HepG2 (cell line): ENCODE data around the gene ARHGEF40. TPM values are rescaled to one million over a fixed set of nuclear protein-coding genes. Genes with fewer than 3 reads are reported as not detected.
A peak's percentile ranks its signal among the peaks of the same experiment; 100 is the strongest.

Experiments used
- FOXJ3 ChIP-seq: sonication (generic); formaldehyde crosslinking; IDR thresholded peaks from 2 replicates; pipeline ENCODE4 v1.4.0; 2020; ENCODE audit warnings: missing genetic modification reagents, mild to moderate bottlenecking, borderline replicate concordance
- GATAD1 ChIP-seq: IDR thresholded peaks from 2 replicates; pipeline ENCODE4 v1.6.1; 2016; ENCODE audit warnings: missing genetic modification reagents, missing compliant biosample characterization
- JARID2 ChIP-seq: sonication (generic); formaldehyde crosslinking; IDR thresholded peaks from 2 replicates; pipeline ENCODE4 v1.8.1; 2023; ENCODE audit warnings: missing genetic modification reagents, inconsistent platforms; ENCODE audit not compliant: insufficient replicate concordance
- KMT2A ChIP-seq: sonication (generic); formaldehyde crosslinking; IDR thresholded peaks from 2 replicates; pipeline ENCODE4 v1.4.0; 2020; ENCODE audit warnings: missing genetic modification reagents
- NFE2L2 ChIP-seq: fragments of 150-350 bp; IDR thresholded peaks from 2 replicates; pipeline ENCODE4 v1.6.1; 2014; ENCODE audit warnings: low read length
- NFRKB ChIP-seq: fragments of 450-650 bp; IDR thresholded peaks from 2 replicates; pipeline ENCODE4 v1.6.1; 2017
- NFYC ChIP-seq: IDR thresholded peaks from 2 replicates; pipeline ENCODE4 v1.6.1; 2016; ENCODE audit warnings: missing genetic modification reagents, missing compliant biosample characterization
- PAWR ChIP-seq: sonication (generic); formaldehyde crosslinking; IDR thresholded peaks from 2 replicates; pipeline ENCODE4 v1.4.0; 2020; ENCODE audit warnings: missing genetic modification reagents, mild to moderate bottlenecking, borderline replicate concordance
- RBAK ChIP-seq: sonication (generic); formaldehyde crosslinking; IDR thresholded peaks from 2 replicates; pipeline ENCODE4 v1.5.1; 2020; ENCODE audit warnings: mild to moderate bottlenecking, missing genetic modification reagents
- REPIN1 ChIP-seq: sonication (generic); formaldehyde crosslinking; IDR thresholded peaks from 2 replicates; pipeline ENCODE4 v1.8.0; 2022; ENCODE audit warnings: missing genetic modification reagents, low read depth, mild to moderate bottlenecking, borderline replicate concordance
- SP4 ChIP-seq: sonication (generic); formaldehyde crosslinking; IDR thresholded peaks from 2 replicates; pipeline ENCODE4 v1.8.1; 2023; ENCODE audit warnings: mild to moderate bottlenecking, missing genetic modification reagents
- TCF12 ChIP-seq, 2 experiments: fragments of 450-650 bp in 1 of 2; sonication (generic) in 1 of 2; formaldehyde crosslinking in 1 of 2; IDR thresholded peaks; 2 replicates each; pipeline versions ENCODE4 v1.6.1 to v1.8.0; 2017 to 2022; ENCODE audit warnings: antibody characterized with exemption in 1 of 2, mild to moderate bottlenecking in 1 of 2, missing genetic modification reagents in 1 of 2, moderate library complexity in 1 of 2
- TCF7 ChIP-seq: sonication (generic); IDR thresholded peaks from 2 replicates; pipeline ENCODE4 v1.6.1; 2016; ENCODE audit warnings: antibody characterized with exemption, low read depth
- ZKSCAN1 ChIP-seq: fragments of 150-350 bp; IDR thresholded peaks from 2 replicates; pipeline ENCODE4 v1.6.1; 2014; ENCODE audit warnings: low read length
- ZNF121 ChIP-seq: sonication (generic); formaldehyde crosslinking; IDR thresholded peaks from 2 replicates; pipeline ENCODE4 v1.5.0; 2020; ENCODE audit warnings: mild to moderate bottlenecking, missing genetic modification reagents
- ZNF33A ChIP-seq: sonication (generic); formaldehyde crosslinking; IDR thresholded peaks from 2 replicates; pipeline ENCODE4 v1.5.1; 2020; ENCODE audit warnings: missing genetic modification reagents, mild to moderate bottlenecking, moderate library complexity, borderline replicate concordance
- ZNF773 ChIP-seq: sonication (generic); formaldehyde crosslinking; IDR thresholded peaks from 2 replicates; pipeline ENCODE4 v1.4.0; 2020; ENCODE audit warnings: missing genetic modification reagents, borderline replicate concordance
- polyA plus RNA-seq, 8 experiments: library from polyadenylated mRNA; depleted of rRNA in 3 of 8; stranded (reverse) in 7 of 8; unstranded in 1 of 8; fragments of >200 nt; fragmentation: Illumina TruSeq in 4 of 8; extraction: Trizol in 4 of 8; gene quantifications; 2 replicates each; pipeline versions ENCODE4 v1.2.1 to v1.2.3, GENCODE V29; 2011 to 2016; ENCODE audit warnings: low read depth in 4 of 8, missing spikeins in 1 of 8, mixed read lengths in 1 of 8; ENCODE audit not compliant: insufficient read depth in 1 of 8
- total RNA-seq, 5 experiments: library from RNA; depleted of rRNA; stranded (reverse); fragments of >200 nt; fragmentation: Illumina TruSeq; extraction: Trizol; gene quantifications; 2 replicates each; pipeline ENCODE4 v1.2.3, GENCODE V29; 2016; ENCODE audit warnings: low read depth in 1 of 5
- TF ChIP-seq, protein P1 (sequence below): IDR thresholded peaks from 2 replicates; pipeline ENCODE4 v1.6.1; 2012; ENCODE audit warnings: inconsistent platforms
- TF ChIP-seq, protein P2 (sequence below): sonication (generic); formaldehyde crosslinking; IDR thresholded peaks from 2 replicates; pipeline ENCODE4 v1.8.0; 2022; ENCODE audit warnings: low read depth, missing genetic modification reagents
- TF ChIP-seq, protein P3 (sequence below): sonication (generic); formaldehyde crosslinking; IDR thresholded peaks from 2 replicates; pipeline ENCODE4 v1.4.0; 2020; ENCODE audit warnings: missing genetic modification reagents
- TF ChIP-seq, protein P4 (sequence below): sonication (generic); formaldehyde crosslinking; IDR thresholded peaks from 2 replicates; pipeline ENCODE4 v1.9.0; 2021; ENCODE audit warnings: missing genetic modification reagents, mild to moderate bottlenecking, borderline replicate concordance
- TF ChIP-seq, protein P5 (sequence below): sonication (generic); formaldehyde crosslinking; IDR thresholded peaks from 2 replicates; pipeline ENCODE4 v1.4.0; 2020; ENCODE audit warnings: missing genetic modification reagents, mild to moderate bottlenecking, borderline replicate concordance

Gene ARHGEF40
- total and polyA plus RNA-seq, 2 of the 13 experiments (the other 11 are each of a cell fraction or from before 2014, with no cell fraction given): 28.1 to 78.1 TPM

DNA sequence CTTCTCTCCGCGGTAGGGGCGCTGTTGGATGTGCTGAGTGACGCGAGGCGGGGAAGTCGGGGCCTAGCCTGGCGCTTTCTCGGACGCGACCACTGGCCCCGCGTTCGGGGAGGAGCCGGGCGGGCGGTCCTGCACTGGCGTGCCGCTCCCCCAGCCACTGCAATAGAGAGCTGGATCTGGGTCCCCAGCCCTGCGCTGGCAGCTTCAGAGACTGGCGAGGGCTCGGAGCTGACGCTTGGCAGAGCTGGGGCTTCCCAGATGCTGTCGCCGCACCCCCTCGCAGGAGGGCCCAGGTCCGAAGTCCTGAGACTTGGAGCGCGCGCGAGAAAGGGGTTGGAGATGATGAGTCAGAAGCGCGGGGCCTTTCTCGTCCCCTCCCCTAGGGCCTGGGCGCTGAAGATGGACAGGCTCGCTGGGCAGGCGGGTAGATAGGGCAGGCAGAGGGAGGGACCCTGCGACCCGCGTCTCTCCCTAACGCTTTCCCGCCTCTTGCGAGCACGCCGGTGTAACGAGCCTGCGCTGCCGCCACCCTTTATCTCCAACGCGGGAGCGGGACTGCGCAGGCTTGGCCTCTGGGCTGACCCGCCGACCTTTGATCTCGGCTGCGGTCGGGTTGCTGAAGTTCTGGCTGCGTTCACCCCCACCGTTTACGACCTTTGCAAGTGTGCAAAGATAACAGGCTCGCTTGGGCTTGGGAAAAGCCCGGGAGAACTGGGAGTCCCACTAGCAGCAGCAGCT, 33.8 kb downstream of the ARHGEF40 start (continued):
- TF ChIP-seq TCF7 (peak; percentile 60; the same call in 1 of the 2 replicates), GATAD1 (CRISPR knock-in tag) (peak; percentile 84), ZNF33A (CRISPR knock-in tag) (peak; percentile 92; the same call in 1 of the 2 replicates), KMT2A (CRISPR knock-in tag) (peak; percentile 88), TCF12 (IDR thresholded peaks at IDR 0.05) (no peak), TCF12 (CRISPR knock-in tag; IDR thresholded peaks at IDR 0.05) (peak; percentile 6), NFRKB (no peak), NFE2L2 (no peak), JARID2 (no peak), ZNF121 (peak; percentile 82), REPIN1 (CRISPR knock-in tag) (peak; percentile 100), ZKSCAN1 (peak; percentile 9; the same call in 1 of the 2 replicates), NFYC (CRISPR knock-in tag) (peak; percentile 63; the same call in 1 of the 2 replicates), PAWR (CRISPR knock-in tag) (peak; percentile 98), RBAK (CRISPR knock-in tag) (0 out of 2 replicates have a peak, but pooled peaks have one; percentile 13), ZNF773 (no peak; the same call in none of the 2 replicates), FOXJ3 (peak; percentile 12), SP4 (CRISPR knock-in tag) (peak; percentile 92)
- TF ChIP-seq, protein P1, sequence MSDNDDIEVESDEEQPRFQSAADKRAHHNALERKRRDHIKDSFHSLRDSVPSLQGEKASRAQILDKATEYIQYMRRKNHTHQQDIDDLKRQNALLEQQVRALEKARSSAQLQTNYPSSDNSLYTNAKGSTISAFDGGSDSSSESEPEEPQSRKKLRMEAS: no peak
- TF ChIP-seq, protein P2, sequence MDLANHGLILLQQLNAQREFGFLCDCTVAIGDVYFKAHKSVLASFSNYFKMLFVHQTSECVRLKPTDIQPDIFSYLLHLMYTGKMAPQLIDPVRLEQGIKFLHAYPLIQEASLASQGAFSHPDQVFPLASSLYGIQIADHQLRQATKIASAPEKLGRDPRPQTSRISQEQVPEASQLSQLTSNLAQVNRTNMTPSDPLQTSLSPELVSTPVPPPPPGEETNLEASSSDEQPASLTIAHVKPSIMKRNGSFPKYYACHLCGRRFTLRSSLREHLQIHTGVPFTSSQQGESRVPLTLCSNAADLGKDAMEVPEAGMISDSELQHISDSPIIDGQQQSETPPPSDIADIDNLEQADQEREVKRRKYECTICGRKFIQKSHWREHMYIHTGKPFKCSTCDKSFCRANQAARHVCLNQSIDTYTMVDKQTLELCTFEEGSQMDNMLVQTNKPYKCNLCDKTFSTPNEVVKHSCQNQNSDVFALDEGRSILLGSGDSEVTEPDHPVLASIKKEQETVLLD (CRISPR knock-in tag): peak; percentile 96
- TF ChIP-seq, protein P3, sequence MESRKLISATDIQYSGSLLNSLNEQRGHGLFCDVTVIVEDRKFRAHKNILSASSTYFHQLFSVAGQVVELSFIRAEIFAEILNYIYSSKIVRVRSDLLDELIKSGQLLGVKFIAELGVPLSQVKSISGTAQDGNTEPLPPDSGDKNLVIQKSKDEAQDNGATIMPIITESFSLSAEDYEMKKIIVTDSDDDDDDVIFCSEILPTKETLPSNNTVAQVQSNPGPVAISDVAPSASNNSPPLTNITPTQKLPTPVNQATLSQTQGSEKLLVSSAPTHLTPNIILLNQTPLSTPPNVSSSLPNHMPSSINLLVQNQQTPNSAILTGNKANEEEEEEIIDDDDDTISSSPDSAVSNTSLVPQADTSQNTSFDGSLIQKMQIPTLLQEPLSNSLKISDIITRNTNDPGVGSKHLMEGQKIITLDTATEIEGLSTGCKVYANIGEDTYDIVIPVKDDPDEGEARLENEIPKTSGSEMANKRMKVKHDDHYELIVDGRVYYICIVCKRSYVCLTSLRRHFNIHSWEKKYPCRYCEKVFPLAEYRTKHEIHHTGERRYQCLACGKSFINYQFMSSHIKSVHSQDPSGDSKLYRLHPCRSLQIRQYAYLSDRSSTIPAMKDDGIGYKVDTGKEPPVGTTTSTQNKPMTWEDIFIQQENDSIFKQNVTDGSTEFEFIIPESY: peak; percentile 73
- TF ChIP-seq, protein P4, sequence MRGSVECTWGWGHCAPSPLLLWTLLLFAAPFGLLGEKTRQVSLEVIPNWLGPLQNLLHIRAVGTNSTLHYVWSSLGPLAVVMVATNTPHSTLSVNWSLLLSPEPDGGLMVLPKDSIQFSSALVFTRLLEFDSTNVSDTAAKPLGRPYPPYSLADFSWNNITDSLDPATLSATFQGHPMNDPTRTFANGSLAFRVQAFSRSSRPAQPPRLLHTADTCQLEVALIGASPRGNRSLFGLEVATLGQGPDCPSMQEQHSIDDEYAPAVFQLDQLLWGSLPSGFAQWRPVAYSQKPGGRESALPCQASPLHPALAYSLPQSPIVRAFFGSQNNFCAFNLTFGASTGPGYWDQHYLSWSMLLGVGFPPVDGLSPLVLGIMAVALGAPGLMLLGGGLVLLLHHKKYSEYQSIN (CRISPR knock-in tag): no peak
- TF ChIP-seq, protein P5, sequence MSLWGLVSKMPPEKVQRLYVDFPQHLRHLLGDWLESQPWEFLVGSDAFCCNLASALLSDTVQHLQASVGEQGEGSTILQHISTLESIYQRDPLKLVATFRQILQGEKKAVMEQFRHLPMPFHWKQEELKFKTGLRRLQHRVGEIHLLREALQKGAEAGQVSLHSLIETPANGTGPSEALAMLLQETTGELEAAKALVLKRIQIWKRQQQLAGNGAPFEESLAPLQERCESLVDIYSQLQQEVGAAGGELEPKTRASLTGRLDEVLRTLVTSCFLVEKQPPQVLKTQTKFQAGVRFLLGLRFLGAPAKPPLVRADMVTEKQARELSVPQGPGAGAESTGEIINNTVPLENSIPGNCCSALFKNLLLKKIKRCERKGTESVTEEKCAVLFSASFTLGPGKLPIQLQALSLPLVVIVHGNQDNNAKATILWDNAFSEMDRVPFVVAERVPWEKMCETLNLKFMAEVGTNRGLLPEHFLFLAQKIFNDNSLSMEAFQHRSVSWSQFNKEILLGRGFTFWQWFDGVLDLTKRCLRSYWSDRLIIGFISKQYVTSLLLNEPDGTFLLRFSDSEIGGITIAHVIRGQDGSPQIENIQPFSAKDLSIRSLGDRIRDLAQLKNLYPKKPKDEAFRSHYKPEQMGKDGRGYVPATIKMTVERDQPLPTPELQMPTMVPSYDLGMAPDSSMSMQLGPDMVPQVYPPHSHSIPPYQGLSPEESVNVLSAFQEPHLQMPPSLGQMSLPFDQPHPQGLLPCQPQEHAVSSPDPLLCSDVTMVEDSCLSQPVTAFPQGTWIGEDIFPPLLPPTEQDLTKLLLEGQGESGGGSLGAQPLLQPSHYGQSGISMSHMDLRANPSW (CRISPR knock-in tag): peak; percentile 99; the same call in 1 of the 2 replicates
